Measurements from ENCODE around the gene BMP6.
"Not testable (repeated sequence)": the region's sequence is repeated elsewhere in the genome, so short reads cannot be mapped to it uniquely, and the experiment has no call there.

BMP6 gene

DNA sequence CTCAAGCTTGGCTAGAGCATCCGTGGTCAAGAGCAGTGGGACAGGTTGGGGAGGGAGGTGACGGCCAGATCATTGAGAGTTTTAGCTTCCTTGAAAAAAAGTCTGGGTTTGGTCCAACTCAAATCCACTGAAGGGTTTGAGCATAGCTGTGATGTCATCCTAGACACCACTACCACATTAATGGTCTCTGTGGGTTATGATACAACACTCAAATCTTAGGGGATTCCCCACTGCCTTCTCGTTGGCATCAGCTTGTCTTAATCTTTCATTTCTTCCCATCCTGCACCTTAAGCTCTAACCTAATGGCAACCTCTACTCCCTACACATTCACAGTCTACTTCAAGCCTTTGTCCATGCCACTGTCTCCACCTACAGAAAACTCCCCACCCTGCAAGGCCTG is 77.3 kb downstream of the BMP6 start:
- no peak for DNase-seq

DNA sequence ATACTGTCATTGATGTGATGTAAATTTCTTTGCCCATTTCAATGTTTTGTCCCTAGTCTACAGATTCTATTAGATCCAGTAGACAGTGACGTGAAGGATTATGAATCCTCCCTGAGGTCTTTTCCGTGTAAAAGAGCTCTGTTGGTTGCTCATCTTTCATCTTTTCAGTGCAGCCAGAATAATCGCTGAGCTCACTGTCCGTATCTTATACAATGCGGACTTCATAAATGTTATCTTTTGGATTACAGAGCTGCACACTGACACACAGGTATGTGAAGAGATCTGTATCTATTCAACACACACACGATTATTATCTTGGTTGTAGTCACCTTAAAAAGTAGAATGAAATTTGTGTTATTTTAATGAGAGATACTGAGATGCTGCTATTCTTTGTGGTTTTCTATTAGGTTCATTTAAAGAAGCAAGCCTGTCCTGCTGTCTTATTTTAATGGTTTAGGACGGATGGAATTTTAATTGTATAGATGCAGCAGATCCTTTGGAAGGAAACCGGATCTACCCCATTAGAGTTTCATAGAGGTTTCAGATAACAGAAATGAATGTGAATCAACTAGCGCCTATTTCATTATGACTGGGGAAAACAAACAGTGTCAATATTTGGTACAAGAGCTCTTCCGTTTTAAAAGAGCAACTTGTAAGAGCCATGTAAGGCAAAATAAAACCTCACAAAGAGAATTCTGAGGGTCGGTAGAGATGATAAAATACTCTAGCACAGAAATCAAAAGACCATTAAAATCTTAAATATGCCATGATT is 79.4 kb downstream of the BMP6 start:
- DNase-seq, result no peak

DNA sequence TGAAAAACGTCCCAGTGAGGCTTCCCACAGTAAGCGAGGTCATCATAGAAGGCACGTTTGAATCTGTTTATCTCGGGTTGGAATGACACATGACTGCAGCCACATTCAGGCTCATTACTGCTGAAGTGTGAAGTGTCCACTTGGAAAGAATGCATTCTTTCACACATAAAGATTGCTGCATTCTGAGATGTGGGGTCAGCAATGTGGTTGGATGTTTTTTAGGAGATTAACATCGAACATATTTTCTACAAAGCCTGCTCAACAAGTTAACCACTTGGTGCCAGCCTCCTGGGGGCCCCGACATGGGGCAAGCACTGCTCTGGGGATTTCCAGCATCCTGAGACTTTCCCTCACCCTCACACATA is 79.9 kb downstream of the BMP6 start:
- no peak for DNase-seq

DNA sequence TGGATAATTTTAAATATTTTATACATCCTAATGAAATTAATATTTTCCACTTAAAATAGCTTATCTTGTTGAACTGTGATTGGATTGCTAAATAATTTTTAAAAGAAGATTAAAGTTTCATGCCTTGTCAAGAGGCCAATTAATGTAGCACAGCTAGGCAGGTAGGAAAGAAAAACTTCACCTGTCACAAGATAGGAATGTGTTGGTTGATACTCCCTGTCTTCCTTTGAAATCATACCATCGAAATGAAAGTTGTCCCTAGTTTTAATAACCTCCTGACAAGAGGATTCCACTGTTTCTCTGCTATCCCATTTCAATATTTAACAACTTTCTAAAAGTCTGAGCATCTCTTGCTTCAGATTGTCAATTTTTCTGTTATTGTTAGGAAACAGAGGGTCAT is 80.8 kb downstream of the BMP6 start:
- DNase-seq, result no peak

DNA sequence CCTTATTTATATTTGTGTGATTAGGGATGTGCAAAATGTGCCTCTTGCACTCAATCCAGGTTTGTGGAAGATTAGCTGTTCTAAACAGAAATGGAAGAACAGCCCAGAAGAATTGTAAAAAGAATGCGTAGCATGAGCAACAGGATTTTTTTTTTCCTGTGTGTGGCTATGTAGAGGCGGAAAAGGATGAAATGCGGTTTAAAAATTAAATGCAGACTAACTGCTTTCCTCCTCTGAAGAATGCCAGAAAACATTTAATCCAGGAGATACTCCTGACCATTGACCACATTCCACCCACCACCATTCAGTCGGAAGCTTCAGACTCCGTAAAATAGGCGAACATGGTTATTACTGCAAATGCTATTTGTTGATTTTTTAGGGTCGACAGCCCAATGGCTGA is 83.4 kb downstream of the BMP6 start:
- DNase-seq, result no peak

DNA sequence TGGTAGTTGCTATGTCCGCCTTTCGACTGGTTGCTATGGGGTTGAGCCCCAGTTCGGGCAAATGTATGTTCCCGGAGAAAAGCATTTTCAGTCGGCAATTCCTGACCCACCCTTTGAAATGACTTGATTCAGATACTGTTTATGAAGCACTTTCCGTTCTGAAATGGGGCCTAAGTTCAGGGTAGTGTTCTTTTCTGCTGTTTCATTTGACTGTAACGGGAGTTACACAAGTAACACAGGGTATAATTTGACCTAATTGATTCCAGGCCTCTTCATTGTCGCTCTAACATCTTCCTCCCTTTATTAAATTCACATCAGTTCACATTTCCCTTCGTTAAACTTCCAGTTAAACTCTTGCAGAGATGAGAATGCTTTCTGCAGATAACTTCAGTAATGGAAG is 85.5 kb downstream of the BMP6 start:
- no peak for DNase-seq

DNA sequence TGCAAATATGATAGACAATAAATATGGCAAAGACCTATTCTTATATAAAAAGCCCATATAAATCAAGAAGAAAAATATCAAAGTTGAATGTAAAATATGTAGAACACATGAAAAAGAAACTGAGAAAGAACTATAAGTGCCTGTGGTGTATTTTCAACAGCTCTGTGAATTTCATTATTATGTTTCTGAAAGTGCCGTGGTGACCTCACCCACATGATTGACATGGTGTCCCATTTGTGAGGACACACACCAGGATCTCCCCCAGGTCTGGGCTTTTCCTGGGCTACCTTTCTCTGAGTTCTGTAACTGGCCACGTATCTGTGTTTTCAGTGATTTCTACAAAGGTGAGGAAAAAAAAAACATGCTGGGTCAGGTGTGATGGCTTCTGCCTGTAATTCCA is 86.7 kb downstream of the BMP6 start:
- no peak for DNase-seq

DNA sequence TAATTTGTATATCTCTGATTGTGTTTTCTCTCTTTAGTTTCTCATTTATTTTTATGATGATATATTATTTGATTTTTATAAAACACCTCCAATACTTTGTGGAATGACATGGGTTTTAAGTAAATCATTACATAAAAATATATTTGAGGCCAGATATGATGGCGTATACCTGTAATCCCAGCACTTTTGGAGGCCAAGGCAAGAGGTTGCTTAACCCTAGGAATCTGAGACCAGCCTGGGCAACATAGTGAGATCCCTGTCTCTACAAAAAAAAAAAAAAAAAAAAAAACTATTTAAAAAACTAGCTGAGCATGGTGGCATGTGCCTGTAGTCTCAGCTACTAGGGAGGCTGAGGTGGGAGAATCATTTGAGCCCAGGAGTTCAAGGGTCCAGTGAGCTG is 87.3 kb downstream of the BMP6 start:
- DNase-seq, result no peak

DNA sequence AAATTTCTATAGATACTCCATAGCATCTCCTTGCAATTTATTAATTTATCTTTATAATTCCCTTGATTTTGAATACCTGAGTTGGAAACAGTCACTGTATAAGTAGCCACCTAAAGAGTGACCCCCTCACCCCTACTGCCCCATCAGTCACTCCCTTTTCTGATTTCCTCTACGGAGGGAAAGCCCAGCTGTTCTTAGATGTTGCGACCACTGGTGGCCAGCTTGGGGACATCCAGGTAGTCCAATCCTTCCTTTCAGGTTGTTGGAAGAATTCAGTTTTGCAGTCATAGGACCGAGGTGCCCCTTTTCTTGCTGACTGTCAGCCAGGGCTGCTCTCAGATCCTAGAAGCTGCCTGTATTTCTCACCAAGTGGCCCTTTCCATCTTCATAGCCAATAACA is 87.8 kb downstream of the BMP6 start:
- DNase-seq, result no peak

DNA sequence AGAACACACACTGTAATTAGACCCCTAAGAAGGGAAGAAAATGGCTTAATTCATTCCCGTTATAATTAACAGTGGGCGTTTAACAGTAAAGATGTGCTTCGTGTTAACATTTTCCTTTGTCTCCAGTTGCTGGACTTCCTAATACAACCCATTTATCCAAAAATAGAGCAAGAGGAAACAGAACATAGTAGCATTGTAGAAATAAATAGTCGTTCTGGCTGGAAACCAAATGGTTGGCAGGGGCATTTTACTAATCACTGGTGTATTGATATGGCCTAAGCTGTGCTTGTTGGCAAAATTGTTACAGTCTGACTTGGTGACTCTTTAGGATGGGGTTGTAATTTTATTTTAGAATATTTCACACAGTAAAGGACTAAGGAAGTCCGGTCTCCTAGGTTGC is 89.8 kb downstream of the BMP6 start:
- DNase-seq, result no peak

DNA sequence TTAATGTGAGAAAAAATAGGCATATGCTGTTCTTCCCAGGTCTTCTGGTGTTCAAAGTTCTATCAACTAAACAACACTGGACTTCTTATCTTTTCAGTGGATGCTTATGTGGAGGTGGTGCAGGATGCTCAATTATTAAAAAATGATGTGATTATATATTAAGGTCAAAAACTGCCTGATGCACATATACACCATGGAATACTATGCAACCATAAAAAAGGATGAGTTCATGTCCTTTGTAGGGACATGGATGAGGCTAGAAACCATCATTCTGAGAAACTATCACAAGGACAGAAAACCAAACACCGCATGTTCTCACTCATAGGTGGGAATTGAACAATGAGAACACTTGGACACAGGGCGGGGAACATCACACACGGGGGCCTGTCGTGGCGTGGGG is 91.3 kb downstream of the BMP6 start:
- DNase-seq, result not testable (repeated sequence)

DNA sequence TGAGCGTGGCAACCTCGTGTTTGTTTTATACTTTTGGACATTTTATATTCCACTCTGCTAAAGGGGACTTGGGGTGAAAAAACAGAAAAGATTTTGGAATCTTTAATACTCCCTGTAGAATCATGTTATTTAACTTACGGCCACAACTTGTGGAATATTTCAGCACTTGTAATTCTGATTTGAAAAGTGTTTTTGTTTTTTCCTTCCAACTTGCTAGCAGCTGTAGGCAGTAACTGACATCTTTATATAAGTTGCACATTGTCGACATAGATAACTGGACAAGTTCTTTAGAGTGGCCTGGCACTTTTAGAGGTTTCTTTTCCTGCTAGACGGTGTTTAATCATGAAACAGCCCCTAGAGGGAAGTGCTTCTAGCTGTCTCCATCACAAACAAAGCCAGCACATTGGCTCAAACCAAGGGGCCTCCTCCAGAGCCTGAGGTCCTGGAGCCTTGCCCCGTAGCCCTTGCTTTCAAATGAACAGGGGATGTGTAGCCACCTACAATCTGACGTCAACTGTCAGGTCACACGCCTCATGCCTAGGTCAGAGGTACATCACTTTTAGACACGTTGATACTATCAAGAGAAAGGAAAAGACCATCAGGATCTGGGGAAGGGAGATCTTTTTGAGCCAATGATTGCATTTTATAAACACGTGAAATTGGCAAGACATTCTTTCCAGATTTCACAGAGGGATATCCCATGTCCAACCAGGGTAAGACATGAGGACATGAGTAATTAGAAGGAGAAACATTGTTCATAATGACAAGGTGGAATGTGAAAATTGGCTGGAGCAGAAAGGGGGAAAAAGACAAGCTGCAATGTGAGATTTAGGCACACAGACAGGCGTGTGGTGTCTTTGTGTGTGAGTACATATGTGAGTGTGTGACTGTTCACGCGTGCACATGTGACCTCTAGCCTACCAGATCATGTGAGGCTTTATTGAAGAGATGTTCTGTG is 92.6 kb downstream of the BMP6 start:
- DNase-seq, result no peak

DNA sequence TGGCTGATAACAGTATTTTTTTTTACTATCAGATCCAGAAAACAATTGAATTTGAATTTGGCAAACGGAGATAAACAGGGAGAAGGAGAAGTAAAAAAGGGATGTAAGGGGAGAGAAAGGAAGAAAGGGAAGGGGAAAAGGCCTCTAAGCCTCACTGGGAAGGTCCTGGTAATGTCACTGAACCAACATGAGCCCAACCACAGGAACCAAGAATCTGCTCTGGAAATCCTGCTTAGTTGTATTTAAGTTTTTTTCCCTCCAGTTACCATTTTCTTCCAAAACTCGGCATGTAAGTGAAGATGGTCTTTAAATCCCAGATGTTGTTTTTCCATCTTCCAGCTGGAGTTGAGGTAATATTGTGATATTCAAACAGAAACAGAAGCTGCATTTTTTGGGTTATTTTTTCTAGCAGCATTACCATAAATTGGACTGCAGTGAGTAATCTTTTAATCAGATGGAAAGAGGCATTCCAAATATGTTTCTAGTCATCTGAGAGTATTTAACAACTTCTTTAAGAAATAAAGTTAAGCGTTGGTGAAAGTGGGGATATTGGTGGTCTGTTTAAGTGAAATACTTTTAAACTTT is 93.6 kb downstream of the BMP6 start:
- no peak for DNase-seq

DNA sequence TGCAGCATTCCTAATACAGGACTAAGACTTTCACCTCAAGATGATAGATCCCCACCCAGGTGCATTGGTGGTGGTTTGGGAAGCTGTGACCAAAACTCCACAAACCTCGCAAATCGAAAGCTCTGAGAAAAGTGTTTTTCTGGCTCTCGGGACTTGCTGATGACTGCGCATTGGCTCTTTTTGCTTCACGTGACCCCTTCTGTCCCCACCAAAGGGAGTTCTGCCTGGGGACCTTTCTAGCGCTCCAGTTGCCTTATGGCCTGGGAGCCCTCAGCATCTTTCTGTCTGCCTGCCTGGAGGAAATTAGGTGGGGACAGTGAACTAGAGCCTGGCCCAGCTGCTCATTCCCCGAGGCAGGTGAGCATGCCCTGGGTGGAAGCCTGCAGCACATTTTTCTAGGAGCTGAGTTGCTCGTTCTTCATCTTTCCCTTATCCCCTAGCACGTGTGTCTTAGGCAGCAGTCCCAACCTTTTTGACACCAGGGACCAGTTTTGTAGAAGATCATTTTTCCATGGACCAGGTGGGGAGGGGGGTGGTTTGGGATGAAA is 94.5 kb downstream of the BMP6 start:
- DNase-seq, result no peak

DNA sequence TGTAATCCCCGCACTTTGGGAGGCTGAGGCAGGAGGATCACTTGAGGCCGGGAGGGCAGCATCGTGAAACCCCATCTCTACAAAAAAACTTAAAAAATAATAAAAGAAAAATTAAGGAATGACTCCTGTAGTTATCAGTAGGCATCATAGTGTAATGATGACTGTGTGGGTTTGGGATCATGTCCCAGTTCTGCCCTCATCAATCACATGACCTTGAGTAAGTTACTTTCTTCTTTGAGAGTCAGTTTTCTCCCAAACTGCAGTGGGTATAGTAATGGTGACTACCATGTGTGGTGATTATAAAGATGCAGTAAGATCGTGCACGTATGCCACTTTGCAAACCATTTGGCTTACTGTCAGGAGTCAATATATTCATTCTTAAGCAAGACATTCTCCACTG is 95.5 kb downstream of the BMP6 start:
- no peak for DNase-seq

DNA sequence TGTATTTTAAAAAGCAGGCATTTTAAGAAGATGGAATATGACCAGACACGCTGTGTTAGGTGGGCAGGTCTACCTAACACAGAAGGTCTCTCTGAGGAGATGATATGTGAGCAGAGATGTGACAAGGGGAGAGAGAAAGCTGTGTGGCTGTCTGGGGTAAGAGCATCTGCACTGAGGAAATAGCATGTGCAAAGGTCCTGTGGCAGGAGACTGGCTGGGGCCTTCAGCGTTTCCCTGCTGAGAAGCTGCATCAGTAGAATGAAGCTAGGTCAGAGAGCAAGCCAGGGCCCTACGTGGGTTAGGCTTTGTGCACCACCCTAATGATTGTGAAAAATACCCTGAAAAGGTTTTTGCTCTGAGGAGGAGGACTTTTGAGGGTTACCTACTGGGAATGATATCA is 97.7 kb downstream of the BMP6 start:
- no peak for DNase-seq

DNA sequence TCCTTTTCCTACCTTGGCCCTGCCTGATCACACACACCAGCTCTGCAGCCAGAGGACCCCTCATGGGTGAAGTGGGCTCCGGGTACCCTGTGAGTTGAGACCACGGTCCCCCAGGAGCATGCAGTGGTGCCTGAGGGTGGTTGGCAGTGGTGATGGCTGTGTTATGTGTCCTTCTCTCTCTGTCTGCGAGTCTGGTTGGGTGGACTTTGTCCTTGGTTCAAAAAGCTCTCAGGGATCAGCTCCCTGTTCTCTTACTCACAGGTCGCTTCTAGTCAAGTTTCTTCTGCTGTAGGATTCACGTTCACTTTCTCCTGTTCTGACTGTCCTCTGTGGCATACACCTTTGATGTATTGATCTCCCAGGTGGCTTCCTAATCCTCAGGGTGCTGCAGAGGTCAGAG is 100.1 kb downstream of the BMP6 start:
- no peak for DNase-seq

DNA sequence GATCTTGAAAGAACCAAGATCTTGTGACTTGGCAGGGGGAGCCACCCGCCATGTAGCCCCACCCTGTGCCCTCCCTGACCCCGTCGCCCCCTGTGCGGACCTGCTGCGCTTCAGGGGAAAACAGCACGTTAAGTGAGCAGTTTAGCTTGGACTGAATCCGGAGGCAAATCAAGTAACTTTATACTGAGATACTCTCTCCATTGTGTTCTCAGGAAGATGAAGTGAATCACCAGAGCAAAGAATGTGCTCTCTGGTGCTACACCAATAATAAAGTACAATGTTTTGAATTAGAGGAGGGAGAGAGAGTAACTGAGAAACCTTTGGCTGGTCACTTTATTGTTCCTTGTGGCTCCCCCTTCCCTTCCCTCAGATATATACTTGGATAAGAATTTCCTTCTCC is 101.2 kb downstream of the BMP6 start:
- no peak for DNase-seq

DNA sequence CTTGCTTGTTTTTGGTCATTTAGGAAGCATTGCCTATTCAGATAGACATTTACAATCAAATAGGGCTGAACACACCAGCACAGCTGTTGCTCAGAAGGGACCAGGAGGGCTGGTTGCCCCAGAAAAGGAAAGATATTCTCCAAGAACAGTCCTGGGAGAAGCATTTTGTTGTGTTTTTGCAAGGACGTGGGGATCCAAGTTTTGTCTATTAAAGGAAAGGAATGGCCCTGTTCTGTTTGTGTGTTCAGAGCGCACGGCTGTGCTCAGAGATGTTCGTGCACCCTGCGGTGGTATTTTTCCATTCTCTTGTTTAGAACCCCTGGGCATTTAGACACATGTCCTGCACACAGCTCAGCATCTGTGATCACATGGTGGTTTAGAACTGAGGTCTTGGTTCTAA is 102.2 kb downstream of the BMP6 start:
- DNase-seq, result no peak

DNA sequence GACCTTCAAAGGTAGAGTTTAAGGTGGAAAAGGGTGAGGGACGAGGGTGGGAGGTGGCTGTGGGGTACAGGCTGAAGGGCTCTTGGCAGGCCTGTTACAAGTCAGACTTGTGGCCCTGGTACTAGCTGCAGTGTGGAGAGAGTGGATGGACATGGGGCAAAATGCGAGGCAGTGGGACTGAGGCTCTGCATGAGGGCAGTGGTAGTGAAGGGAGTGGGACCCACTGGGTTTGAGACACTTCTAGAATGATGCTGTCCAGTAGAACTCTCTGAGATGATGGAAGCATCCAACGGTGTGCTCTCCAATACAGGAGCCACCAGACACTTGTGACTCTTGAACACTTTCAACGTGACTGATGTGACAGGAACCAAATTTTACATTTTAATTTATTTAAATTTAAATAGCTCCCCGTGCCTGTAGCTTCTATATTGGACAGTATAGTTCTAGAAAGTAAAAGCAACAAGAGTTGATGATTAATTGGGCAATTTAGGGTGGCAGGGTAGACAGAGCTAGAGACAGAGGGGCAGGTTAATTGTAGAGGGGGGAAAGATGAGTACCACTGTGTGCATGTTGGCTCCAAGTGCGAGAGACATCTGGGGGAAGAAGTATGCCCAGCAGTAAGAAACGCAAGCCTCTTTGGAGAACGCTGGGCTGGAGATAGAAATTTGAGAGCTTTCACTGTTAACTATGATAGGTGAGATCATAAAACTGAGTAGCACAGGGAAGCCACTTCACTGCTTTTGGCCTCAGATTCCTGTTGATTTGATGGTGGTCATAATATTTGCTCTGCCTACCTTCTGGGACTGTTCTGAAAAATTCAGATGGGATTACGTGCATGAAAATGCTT is 107.2 kb downstream of the BMP6 start:
- no peak for DNase-seq

DNA sequence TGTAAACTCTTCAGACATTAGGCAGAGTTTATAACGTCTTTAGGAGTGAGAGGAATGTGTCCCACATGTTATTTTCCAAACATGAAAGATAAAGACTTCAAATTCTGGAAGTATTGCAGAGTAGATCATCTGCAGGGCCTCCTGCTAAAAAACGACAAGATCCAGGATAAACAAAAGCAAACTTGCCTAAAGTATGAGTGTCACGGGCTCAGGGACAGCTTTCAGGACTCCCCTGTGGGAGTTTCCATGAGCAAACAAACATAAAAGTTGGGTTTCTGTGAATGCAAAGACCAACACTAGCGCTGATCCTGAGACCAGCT is 107.8 kb downstream of the BMP6 start:
- no peak for DNase-seq

DNA sequence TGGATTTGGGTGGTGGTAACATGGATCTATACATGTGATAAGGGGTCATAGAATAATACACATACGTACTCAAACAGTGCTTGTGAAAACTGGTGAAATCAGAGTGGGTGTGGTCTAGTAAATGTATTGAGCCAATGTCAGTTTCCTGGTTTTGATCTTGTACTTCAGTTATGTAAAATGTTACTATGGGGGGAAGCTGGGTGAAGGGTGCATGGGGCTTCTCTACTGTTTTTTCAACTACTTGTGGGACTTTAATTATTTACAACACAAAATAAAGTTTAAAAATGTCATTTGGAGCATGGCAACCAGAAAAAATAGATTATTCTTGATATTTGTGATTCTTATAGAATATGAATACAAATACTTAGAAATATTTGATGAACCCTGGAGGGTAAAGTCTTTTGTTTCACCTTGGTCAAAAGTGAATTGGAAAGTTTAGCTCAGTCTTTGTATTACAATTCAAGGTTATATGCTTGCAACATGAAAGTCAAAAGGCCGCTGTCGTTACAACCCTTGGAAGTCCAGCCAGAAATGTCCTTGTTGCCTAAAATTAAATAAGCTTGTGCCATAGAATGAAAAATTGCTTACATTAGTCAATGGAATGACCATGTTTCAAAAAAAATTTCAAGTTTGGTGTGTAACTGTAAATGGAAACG is 110.6 kb downstream of the BMP6 start:
- DNase-seq, result no peak
